HG03039 (cell line): Measurements from ENCODE around the gene SLC7A11.

Experiments used
- ATAC-seq: cut with Tn5 transposase; IDR thresholded peaks from one replicate; pipeline ENCODE4 v1.9.1; 2021; ENCODE audit warnings: mild to moderate bottlenecking, moderate library complexity; ENCODE audit not compliant: unreplicated experiment

Gene SLC7A11

DNA sequence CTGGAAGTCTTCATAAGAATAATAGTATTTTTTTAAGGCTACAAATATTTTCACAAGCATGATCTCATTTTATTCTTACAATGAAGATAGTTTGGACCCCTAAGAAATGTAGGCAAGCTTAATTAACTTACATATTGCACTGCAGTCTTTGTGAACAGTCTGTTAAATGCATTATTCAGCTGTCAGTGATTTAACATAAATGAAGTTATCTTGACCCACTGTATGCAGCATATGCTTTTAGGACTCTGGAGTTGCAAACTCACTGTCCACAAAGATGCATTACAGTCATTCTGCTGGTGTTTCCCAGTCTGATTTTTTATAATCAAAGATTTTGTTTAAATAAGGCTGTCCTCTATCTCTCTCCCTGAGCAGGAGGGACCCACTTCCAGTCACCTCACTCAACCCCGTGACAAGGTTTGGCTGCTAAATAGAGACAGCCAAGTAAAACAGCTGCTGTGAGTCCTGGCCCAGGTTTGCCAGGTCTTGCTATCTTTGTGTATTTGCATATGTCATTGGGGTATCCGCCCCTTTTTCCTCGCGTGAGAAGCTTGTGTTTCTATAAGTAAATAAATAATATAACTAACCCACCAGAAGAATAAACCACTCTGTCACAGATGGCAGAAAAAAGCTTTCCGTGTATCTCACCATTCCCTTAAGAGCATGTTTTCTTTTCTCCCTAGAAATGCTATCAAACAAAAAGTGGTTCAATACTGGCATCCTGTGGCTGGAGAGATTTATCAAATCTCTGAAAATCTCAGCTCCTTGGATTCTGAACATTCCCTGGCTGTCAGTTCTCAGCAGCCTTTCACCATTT lies 67.0 kb downstream of the SLC7A11 start:
- ATAC-seq = no peak

GRCh38 chr4:138164208-138164607 lies 77.9 kb downstream of the SLC7A11 start:
- ATAC-seq = no peak

DNA sequence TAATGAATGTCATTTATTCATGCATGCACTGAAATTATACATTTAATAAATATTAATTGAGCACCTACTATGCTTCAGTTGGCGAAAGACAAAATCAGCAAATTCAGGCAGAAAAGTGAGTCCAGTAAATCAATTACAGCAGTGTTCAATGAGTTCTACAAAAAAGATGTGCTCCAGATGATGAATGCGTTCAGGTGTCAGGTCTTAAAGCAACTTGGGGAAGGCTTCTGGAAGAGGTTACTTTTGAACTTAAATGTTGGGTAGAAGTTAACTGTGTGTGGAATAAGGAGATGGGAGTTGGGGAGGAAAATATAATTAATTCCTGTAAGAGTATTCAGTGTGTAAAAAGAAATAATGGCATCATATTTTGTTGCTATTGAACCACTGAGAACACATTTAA lies 79.0 kb downstream of the SLC7A11 start:
- ATAC-seq = no peak

DNA sequence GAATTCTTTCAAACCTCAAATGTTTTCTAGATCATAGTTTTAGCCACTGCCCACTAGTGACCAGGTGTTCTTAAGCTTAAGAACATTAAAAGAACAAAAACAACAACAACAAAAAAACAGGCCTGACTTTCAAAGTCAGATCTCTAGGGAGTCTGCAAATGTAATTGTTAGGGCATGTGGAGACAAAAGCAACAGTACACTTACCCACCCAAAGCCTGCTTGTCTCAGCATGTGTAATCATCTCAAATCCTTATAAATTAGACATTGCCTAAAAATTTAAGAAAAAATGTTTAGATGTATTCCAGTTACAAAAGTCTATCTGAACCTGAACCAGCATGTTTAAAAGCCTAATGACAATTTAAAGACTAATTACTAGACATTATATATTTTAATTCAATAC lies 79.9 kb downstream of the SLC7A11 start:
- ATAC-seq = no peak

- no peak for ATAC-seq
Measured at GRCh38 chr4:138161351-138161750, 80.8 kb downstream of the SLC7A11 start.

GRCh38 chr4:138158746-138159297 lies 83.3 kb downstream of the SLC7A11 start:
- ATAC-seq = no peak

GRCh38 chr4:138140879-138141278 lies 101.3 kb downstream of the SLC7A11 start:
- no peak for ATAC-seq

GRCh38 chr4:138138774-138139173 lies 103.4 kb downstream of the SLC7A11 start:
- ATAC-seq = no peak

GRCh38 chr4:138135610-138136009 lies 106.5 kb downstream of the SLC7A11 start:
- no peak for ATAC-seq

- no peak for ATAC-seq
Measured at GRCh38 chr4:138118270-138118669, 123.9 kb downstream of the SLC7A11 start.

DNA sequence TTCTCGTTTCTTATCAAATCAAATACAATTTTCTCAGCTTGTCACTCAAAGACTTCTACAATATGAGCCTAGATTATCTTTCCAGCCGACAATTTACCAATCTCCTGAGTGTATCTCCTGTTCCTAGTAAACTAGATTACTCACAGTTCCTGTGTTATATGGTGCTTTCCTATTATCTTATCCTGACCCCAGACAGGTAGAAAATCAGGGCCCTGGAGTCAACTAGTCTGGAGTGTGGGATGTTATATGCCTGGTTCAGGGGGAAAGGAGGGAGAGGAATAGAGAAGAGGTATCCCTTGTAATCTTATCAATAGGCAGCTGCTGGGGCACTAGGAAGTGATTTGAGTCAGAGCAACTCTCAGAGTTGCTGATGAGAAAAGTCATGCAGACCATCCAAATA lies 127.1 kb downstream of the SLC7A11 start:
- no peak for ATAC-seq

GRCh38 chr4:138114434-138114833 lies 127.7 kb downstream of the SLC7A11 start:
- ATAC-seq = peak; percentile 98
